Endothelial cell of umbilical vein (primary cell): Measurements from ENCODE around the gene HTR2B. TPM values are rescaled to one million over a fixed set of nuclear protein-coding genes. Genes with fewer than 3 reads are reported as not detected.
A peak's percentile ranks its signal among the peaks of the same experiment; 100 is the strongest.

Source experiments
- BruUV-seq: library from RNA; stranded (reverse); fragments of 400-500 nt; replicated peaks from 2 replicates; lab custom pipeline; 2021; lab: Mats Ljungman, UMichigan
- CTCF ChIA-PET: fragments of 300-600, 350-600 bp; sonication (Branson Sonifier 250); formaldehyde crosslinking; loops from one replicate; lab custom pipeline; 2021; ENCODE audit warnings: antibody characterized with exemption, inconsistent platforms; lab: Charles Lee
- POLR2A ChIA-PET: fragments of 300-600, 350-600 bp; sonication (Branson Sonifier 250); formaldehyde crosslinking; loops from one replicate; lab custom pipeline; 2021; ENCODE audit warnings: antibody characterized with exemption, inconsistent platforms; lab: Charles Lee
- DNase-seq: peaks from one replicate; pipeline ENCODE4 v3.0.0-alpha.2; 2011; ENCODE audit warnings: low read depth, low spot score
- FAIRE-seq: peaks from 2 replicates; lab custom pipeline; 2011; peaks lifted over from hg19 to GRCh38; lab: Jason Lieb, UNC
- H2AFZ ChIP-seq: 2 replicates; pipeline ENCODE4 v1.6.0; 2012; ENCODE audit warnings: low read depth, low read length, control low read depth, inconsistent platforms
- H3K27ac ChIP-seq: 2 replicates; pipeline ENCODE4 v1.5.1; 2011; ENCODE audit warnings: low read depth, mild to moderate bottlenecking, control low read depth, low read length, moderate library complexity; ENCODE audit not compliant: insufficient read depth
- H3K27me3 ChIP-seq, 2 experiments: 2 replicates each; pipeline versions ENCODE4 v1.6.0 to v1.6.1; 2011; ENCODE audit warnings: low read length in 2 of 2, mixed read lengths in 1 of 2; ENCODE audit not compliant: control insufficient read depth in 2 of 2, insufficient read depth in 2 of 2
- H3K36me3 ChIP-seq, 2 experiments: 2 replicates in 1 of 2; 3 replicates in 1 of 2; pipeline ENCODE4 v1.5.1; 2011; ENCODE audit warnings: low read length in 2 of 2, mild to moderate bottlenecking in 1 of 2, moderate library complexity in 1 of 2; ENCODE audit not compliant: control insufficient read depth in 2 of 2, insufficient read depth in 2 of 2; ENCODE audit errors: extremely low read depth in 1 of 2
- H3K4me1 ChIP-seq: 3 replicates; pipeline ENCODE4 v1.5.1; 2011; ENCODE audit warnings: mild to moderate bottlenecking, low read length; ENCODE audit not compliant: control insufficient read depth, insufficient read depth; ENCODE audit errors: extremely low read depth
- H3K4me2 ChIP-seq: 2 replicates; pipeline ENCODE4 v1.6.1; 2011; ENCODE audit warnings: low read length, control low read depth, mixed read lengths; ENCODE audit not compliant: insufficient read depth
- H3K4me3 ChIP-seq, 3 experiments: fragments of 200-600 bp in 1 of 3; sonication (generic), shearing (Covaris generic) in 1 of 3; replicated peaks in 1 of 3; 2 replicates each; pipeline ENCODE4 v1.5.1; 2011 to 2016; ENCODE audit warnings: control low read depth in 3 of 3, low read length in 3 of 3, mild to moderate bottlenecking in 2 of 3, inconsistent platforms in 1 of 3, low read depth in 1 of 3, moderate library complexity in 1 of 3; ENCODE audit not compliant: insufficient read depth in 1 of 3
- H3K79me2 ChIP-seq: 2 replicates; pipeline ENCODE4 v1.6.0; 2012; ENCODE audit warnings: low read length, inconsistent platforms; ENCODE audit not compliant: control insufficient read depth, insufficient read depth
- H3K9ac ChIP-seq: replicated peaks from 2 replicates; pipeline ENCODE3; 2011; ENCODE audit warnings: low read length, control low read depth; ENCODE audit not compliant: insufficient read depth; ENCODE audit errors: extremely low read depth
- H3K9me1 ChIP-seq: replicated peaks from 3 replicates; pipeline ENCODE4 v1.6.0; 2011; ENCODE audit warnings: mild to moderate bottlenecking, low read length; ENCODE audit not compliant: control insufficient read depth, insufficient read depth; ENCODE audit errors: extremely low read depth
- H3K9me3 ChIP-seq: replicated peaks from 2 replicates; pipeline ENCODE4 v1.5.1; 2012; ENCODE audit warnings: low read length, inconsistent platforms; ENCODE audit not compliant: control insufficient read depth, insufficient read depth
- H4K20me1 ChIP-seq: replicated peaks from 2 replicates; pipeline ENCODE3; 2011; ENCODE audit warnings: mild to moderate bottlenecking, low read length; ENCODE audit not compliant: control insufficient read depth, insufficient read depth; ENCODE audit errors: extremely low read depth
- CTCF ChIP-seq, 2 donors: IDR thresholded peaks; 1 replicate in 1 of 2; 2 replicates in 1 of 2; pipeline ENCODE4 v1.5.1; 2011; ENCODE audit warnings: low read length in 2 of 2, mild to moderate bottlenecking in 2 of 2, moderate library complexity in 2 of 2, control low read depth in 1 of 2, inconsistent platforms in 1 of 2, low read depth in 1 of 2; ENCODE audit not compliant: insufficient read depth in 1 of 2; ENCODE audit errors: extremely low read depth in 1 of 2
- EZH2 ChIP-seq: IDR thresholded peaks from 2 replicates; pipeline ENCODE4 v1.6.1; 2012; ENCODE audit warnings: borderline replicate concordance, low read depth, mild to moderate bottlenecking, moderate library complexity, low read length, inconsistent platforms; ENCODE audit not compliant: severe bottlenecking
- FOS ChIP-seq: IDR thresholded peaks from 2 replicates; pipeline ENCODE4 v1.6.1; 2011; ENCODE audit warnings: mild to moderate bottlenecking, low read length, moderate library complexity, borderline replicate concordance; ENCODE audit not compliant: insufficient read depth
- GATA2 ChIP-seq: IDR thresholded peaks from 2 replicates; pipeline ENCODE4 v1.7.0; 2011; ENCODE audit warnings: low read depth, mild to moderate bottlenecking, moderate library complexity, mixed read lengths, low read length; ENCODE audit not compliant: insufficient read length, insufficient read depth
- JUN ChIP-seq: IDR thresholded peaks from 2 replicates; pipeline ENCODE4 v1.6.1; 2011; ENCODE audit warnings: borderline replicate concordance, low read depth; ENCODE audit not compliant: insufficient read length, insufficient read depth
- MAX ChIP-seq: IDR thresholded peaks from 2 replicates; pipeline ENCODE4 v1.6.1; 2011; ENCODE audit not compliant: insufficient read depth, insufficient read length
- MYC ChIP-seq: IDR thresholded peaks from one replicate; pipeline ENCODE4 v1.6.1; 2011; ENCODE audit warnings: mild to moderate bottlenecking, low read depth, low read length
- POLR2A ChIP-seq: IDR thresholded peaks from 2 replicates; pipeline ENCODE4 v1.6.1; 2012; ENCODE audit warnings: low read depth, mild to moderate bottlenecking, control low read depth, low read length
- POLR2AphosphoS5 ChIP-seq: IDR thresholded peaks from 2 replicates; pipeline ENCODE4 v1.6.1; 2012; ENCODE audit warnings: low read depth, mild to moderate bottlenecking, control low read depth, low read length, moderate library complexity; ENCODE audit not compliant: insufficient read depth
- dilution Hi-C: fragments of 300-500 bp; cut with MboI; formaldehyde crosslinking; loops from one replicate; pipeline ENCODE4 v1.15.0; 2019; ENCODE audit warnings: low sequenced_read_pairs; ENCODE audit not compliant: extremely low pct_ligation_motif_present
- intact Hi-C: fragments of 100-400 bp; cut with micrococcal nuclease; formaldehyde crosslinking; loops from one replicate; pipeline ENCODE4 v1.10.0; 2022
- polyA plus RNA-seq, 4 experiments: library from polyadenylated mRNA; depleted of rRNA in 3 of 4; stranded (reverse) in 3 of 4; unstranded in 1 of 4; fragments of >200 nt; gene quantifications; 2 replicates each; pipeline versions ENCODE4 v1.2.1 to v1.2.3, GENCODE V29; 2011 to 2012; ENCODE audit warnings: missing spikeins in 1 of 4
- total RNA-seq: library from RNA; stranded (reverse); gene quantifications from 2 replicates; pipeline ENCODE4 v1.2.3, GENCODE V29; 2021

The HTR2B gene
- total and polyA plus RNA-seq, 2 donors (not counting 3 experiments of a cell fraction or from before 2014, with no cell fraction given) = 0.88 to 0.93 TPM

- H3K79me2 ChIP-seq = no peaks in the 10 kb centered on the region
- no peaks in the 10 kb centered on the region for H3K9me3 ChIP-seq
- peak overlapping the region; percentile 30 for H3K27ac ChIP-seq
- TF ChIP-seq GATA2 = peak; percentile 81
- no peak for TF ChIP-seq EZH2
- TF ChIP-seq MYC = no peak
- peak; percentile 76 for TF ChIP-seq FOS
- TF ChIP-seq MAX = no peak
- peak; percentile 71 for TF ChIP-seq JUN
- TF ChIP-seq POLR2AphosphoS5 = peak; percentile 28
- peak; percentile 37 for TF ChIP-seq POLR2A
- no peak for TF ChIP-seq CTCF (IDR thresholded peaks at IDR 0.05; ENCODE audit: extremely low read depth in 1 of 2, insufficient read depth in 1 of 2, low read depth in 1 of 2, low read length in 2 of 2)
- DNase-seq (peak; percentile 84), FAIRE-seq (peak; percentile 70)
- H3K36me3 ChIP-seq = peaks cover 5 to 25% of the 10 kb centered on the region in 2 experiments
- H3K4me1 ChIP-seq = peaks cover 35% of the 10 kb centered on the region
- dilution Hi-C loops (no loop called here), intact Hi-C loops (loop anchor here (2.0 kb wide), 2 partner anchors 15 to 57 kb away; no protein-coding TSS in a partner anchor)
- ChIA-PET POLR2A (interaction anchor here (1.0 kb wide), 1 partner anchor 297 kb away, joined by 4 read pairs; the partner anchor contains the start of gene NCL), CTCF (interaction anchor here (1.0 to 2.5 kb wide), 6 partner anchors 11 to 64 kb away, joined by 5 to 7 read pairs (median 6); no protein-coding TSS in a partner anchor)
- H3K4me3 ChIP-seq = no peak overlapping the region
- no peak overlapping the region for H2AFZ ChIP-seq
- H3K9ac ChIP-seq = no peak overlapping the region
- H3K4me2 ChIP-seq = peak overlapping the region; percentile 45
- H3K9me1 ChIP-seq = no peaks in the 10 kb centered on the region
- H3K27me3 ChIP-seq = no peaks in the 10 kb centered on the region
- TSS peak; percentile 80 for BruUV-seq
- no peaks in the 10 kb centered on the region for H4K20me1 ChIP-seq
Observed at GRCh38 chr2:231167745-231168459, 43.1 kb upstream of the HTR2B start.
